Measurements from ENCODE around the gene TNNC1.
A peak's percentile ranks its signal among the peaks of the same experiment; 100 is the strongest.

DNA sequence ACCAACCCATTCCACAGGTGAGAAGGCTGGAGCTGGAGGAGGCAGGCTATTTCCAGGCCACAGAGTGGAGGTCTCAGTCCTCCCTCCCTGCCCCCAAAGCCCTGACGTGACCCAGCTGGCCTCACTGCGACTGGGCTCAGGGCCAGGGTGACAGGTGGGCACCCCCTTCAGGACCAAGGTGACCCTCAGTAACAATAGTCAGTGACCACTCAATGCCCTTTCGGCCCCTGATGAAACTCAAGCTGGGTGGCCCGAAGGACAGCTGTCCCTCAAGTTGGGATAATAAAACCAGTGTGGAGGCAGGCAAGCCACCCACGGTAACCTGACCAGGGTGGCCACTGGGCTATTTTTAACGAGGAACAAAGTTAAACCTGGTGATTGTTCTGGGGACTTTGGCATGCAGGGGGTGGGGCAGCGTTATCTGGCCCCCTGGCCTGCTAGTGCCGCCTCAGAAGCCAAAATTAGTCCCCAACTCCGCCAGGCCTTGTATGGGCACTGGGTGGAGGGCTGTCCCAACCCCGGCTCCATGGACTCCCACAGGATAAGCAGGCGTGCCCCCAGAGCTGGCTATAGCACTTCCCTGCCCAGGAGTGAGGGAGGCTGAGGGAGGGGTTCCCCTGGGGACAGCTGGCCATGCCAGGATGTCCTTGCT, 1.1 kb downstream of the TNNC1 start:
- TF ChIP-seq, protein P1, sequence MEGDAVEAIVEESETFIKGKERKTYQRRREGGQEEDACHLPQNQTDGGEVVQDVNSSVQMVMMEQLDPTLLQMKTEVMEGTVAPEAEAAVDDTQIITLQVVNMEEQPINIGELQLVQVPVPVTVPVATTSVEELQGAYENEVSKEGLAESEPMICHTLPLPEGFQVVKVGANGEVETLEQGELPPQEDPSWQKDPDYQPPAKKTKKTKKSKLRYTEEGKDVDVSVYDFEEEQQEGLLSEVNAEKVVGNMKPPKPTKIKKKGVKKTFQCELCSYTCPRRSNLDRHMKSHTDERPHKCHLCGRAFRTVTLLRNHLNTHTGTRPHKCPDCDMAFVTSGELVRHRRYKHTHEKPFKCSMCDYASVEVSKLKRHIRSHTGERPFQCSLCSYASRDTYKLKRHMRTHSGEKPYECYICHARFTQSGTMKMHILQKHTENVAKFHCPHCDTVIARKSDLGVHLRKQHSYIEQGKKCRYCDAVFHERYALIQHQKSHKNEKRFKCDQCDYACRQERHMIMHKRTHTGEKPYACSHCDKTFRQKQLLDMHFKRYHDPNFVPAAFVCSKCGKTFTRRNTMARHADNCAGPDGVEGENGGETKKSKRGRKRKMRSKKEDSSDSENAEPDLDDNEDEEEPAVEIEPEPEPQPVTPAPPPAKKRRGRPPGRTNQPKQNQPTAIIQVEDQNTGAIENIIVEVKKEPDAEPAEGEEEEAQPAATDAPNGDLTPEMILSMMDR (IDR thresholded peaks at IDR 0.05 in 4 of 5, conservative IDR thresholded peaks at IDR 0.05 in 1 of 5), result no peak
- peak; percentile 69 to 84 for TF ChIP-seq POLR2A (IDR thresholded peaks at IDR 0.05)
